GM18873 (cell line): Measurements from ENCODE around the gene MOB2.

ENCODE experiments used
- ATAC-seq: cut with Tn5 transposase; IDR thresholded peaks from one replicate; pipeline ENCODE4 v1.9.1; 2021; ENCODE audit warnings: mild to moderate bottlenecking, moderate library complexity, moderate number of reproducible peaks; ENCODE audit not compliant: unreplicated experiment, low FRiP score

The MOB2 gene

DNA sequence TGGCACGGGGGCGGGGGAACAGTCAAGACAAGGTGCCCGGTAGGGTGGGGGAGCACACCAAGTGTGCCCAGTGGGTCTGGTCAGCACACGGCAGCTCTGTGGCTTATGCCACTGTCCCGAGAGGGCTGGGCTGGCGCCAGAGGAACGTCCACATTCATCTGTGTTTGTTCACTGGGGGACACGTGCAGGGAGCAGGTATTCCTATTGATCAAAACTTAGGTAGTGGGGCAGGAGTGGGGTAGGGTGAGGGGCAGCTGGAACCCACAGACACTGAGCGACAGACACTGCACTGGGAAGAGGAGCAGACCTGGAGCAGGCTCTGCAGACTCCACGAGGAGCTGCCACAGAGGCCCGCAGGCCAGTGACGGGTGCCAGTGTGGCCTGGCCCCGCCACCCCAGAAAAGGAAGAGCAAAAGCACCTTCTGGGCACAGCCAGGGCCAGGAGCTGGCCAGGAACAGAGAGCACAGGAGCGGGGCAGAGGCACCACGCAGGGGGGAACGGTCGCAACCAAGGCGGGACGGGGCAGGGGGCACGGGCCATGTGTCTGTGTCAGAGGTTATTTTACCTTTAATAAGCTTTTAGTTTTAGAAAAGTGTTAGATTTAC is 2.1 kb upstream of the MOB2 start:
- ATAC-seq = no peak

DNA sequence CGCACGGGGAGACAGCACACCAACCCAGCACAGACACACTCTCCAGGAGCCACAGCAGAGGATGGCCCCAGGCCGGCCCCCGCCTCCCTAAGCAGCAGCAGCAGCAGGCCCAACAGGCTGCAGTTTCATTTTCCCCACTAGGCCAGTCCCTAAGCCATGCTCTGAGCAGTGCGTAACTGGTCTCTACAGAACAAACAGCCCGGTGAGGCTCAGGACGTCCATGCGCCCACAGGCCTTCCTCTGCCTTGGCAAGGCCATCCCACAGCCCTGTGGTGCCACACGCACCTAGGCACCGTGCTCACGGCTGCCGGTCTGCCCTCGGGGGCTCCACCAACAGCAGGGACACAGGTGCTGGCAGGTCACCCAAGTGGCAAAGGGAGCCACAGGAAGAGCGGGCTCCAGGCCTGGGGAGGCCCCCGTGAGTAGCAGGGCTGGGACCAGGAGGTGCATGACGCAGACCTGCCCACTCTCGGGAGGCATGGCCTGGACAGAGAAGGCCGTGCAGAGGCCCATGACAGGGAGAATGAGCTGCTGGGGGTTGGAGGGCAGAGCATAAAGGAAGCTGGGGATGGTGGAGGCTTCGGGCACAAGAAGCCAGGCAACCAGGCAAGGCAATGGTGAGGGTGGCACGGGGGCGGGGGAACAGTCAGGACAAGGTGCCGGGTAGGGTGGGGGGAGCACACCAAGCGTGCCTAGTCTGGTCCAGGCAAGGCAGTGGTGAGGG is 1.4 kb upstream of the MOB2 start:
- ATAC-seq = no peak

DNA sequence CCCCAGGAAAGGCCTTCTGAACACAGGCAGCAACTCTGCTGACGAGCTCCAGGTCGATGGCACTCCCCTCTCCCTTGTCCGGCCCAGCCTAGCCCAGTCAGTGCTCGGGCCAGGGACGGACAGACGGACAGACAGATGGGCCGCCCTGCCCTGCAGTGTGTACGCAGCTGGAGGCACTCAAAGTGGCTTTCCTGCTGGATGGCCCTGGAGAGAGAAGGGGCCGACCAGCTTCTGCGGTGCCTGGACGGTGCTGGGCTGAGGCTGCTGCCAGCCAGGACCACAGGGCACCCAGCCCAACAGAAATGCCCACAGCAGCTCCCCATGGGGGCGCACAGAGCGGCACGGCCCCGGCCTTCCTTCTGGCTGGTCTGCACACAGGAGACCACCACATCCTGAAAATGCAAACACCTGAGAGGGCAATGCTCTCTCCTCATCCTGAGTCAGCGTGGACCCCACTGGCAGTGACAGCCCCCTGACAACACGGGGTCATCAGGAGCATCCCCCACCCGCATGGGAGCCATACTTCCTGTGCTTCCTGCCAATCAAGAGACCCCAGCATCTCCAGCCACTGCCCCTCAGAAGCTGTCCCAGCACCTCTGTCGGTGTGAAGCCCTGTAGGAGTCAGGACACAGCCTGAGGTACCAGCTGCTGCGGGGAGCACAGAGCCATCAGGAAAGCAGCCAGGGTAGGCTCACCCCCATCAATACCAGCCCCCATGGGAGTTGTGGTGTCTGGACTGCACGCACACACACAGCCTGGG is 692 bp upstream of the MOB2 start:
- no peak for ATAC-seq

DNA sequence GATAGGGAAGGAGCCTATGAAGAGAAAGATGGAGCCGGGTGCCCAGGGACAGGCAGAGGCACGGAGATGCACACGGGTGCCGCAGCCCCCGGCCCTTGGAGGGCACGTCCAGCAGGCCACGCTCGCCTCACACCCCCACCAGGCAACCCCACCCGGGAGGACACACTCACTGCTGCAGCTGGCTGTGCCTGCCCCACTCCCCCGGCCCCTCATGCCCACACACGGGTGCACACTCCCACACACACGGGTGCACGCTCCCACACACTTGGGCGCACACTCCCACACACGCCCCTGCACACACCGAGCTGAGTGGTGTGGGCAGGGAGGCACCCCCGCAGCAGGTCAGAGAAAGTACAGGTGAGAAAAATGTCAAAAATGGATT is 1.1 kb downstream of the MOB2 start:
- no peak for ATAC-seq

DNA sequence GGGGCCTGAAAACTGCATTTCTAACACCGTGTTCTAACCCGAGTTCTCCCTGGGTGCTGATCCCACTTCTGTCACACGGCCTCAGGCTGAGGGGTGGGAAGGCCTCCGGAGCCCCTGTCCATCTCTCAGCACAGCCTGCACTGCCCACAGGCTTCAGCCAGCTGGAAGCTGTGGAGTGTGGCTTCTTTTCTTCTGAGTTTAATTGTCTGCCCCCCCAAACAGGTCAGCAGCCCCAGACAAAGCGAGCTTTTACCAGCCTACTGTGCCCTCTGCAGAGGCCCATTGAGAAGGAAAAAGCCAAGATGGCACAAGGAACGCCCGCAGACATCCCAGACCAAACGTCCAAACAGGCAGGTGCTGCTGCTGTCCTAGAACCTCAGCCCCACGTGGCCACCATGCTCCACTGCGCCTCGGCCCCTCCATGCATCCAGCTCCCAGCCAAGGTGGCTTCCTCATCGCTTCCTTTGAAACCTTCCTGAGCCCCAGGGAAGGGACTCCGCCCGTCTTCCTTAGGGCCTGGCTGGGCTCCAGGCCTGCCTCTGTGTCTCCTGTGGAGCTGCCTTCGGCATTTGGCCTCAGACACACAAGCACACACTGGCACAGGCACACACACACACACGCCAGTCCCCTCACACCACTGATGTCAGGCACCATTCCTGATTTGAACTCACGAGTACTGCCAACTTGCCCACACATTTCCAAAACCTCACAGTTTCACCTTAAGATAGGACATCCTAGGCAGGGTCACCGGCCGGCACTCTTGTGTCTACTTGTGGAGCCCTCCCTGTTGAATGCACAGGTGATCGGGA is 1.7 kb downstream of the MOB2 start:
- no peak for ATAC-seq

DNA sequence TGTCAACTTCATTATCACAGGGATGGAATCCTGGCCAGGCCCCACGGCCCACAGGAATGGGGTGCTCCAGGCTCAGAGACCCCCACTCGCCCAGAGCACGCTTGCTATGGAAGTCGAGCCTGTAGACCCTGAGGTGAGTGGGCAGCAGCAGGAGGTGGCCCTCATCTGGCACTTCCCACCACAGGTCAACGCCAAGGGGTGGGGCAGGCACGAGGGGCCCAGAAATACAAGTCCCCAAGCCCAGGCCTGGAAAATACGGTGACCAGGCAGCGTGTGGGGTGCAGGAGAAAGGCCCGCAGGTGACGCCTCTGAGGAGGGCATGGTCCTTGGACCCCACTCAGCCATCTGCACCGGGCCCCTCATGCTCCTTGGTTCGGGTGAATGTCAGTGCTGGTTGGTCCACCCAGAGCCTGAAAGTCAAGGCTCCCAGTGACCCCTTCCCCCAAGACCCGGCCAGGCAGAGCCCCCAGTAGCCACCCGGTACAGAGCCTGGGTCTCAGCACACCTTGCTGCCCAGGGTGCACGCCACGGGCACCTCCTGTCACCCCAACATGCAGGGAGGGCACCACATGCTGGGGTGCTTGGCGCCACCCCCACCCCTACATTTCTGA is 2.4 kb downstream of the MOB2 start:
- ATAC-seq = no peak

DNA sequence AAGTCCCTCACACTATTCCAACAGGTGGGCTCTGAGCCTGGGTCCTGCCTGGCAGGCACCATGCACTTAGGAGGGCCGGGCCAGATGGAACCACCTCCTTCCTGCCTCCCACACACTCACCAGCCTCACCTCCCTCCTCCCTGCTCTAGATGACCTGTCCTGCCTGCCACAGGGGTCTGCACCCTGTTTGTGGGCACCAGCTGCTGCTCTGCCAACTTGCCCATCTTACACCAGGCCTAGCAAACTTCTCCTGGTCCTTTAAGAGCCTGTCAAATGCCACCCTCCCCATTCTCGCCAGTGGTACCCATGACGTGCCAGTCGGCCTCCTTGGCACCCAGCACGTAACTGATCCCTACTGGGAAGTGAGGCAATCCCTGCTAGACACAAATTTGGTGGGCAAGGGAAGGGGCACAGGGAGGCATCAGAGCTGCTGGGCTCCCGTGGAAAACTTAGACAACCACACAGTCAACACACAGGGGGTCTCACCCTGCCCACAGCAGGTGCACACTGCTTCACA is 3.1 kb downstream of the MOB2 start:
- ATAC-seq = no peak

DNA sequence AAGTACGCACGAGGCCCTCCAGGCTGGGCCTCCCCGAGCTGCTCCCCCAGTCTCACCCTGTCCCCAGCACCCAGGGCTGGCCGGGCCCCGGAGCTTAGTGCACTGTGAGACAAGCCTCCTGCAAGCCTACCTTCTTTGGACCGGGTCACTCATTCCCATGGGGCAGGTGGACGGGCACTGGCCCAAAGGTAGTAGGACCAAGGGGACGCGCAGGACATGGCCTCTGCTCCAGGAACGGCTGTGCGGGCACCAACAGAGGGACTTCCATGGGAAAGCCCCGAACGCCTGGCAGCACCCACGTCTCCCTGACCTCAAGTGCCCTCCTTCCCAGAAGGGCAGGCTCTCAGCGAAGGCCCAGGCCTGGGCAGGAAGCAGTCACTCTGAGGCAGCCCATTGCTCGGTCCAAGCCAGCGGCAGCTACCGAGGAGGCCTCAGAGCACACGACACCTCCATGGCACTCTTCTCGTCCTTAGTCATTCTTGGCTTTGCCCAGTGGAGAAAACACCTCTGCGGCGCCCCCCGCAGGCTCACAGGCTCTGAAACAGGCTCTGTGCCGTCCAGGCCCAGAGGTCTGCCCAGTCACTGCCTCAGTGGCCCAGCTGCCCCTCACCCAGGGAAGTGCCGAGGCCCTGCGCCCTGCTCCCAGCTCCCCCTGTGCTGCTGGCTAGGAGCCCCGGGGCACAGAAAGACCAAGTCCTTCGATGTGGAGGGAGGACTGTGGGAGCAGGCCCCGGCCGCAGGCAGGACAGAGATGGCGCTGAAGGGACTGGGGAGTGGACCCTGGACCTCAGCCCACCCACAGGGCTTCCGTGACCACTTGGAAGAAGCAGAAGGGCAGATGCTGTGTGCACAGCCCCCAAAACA is 3.8 kb downstream of the MOB2 start:
- no peak for ATAC-seq

- no peak for ATAC-seq
Measured at GRCh38 chr11:1481861-1482441, 4.6 kb downstream of the MOB2 start.

GRCh38 chr11:1481483-1481825 is 5.1 kb downstream of the MOB2 start:
- no peak for ATAC-seq

DNA sequence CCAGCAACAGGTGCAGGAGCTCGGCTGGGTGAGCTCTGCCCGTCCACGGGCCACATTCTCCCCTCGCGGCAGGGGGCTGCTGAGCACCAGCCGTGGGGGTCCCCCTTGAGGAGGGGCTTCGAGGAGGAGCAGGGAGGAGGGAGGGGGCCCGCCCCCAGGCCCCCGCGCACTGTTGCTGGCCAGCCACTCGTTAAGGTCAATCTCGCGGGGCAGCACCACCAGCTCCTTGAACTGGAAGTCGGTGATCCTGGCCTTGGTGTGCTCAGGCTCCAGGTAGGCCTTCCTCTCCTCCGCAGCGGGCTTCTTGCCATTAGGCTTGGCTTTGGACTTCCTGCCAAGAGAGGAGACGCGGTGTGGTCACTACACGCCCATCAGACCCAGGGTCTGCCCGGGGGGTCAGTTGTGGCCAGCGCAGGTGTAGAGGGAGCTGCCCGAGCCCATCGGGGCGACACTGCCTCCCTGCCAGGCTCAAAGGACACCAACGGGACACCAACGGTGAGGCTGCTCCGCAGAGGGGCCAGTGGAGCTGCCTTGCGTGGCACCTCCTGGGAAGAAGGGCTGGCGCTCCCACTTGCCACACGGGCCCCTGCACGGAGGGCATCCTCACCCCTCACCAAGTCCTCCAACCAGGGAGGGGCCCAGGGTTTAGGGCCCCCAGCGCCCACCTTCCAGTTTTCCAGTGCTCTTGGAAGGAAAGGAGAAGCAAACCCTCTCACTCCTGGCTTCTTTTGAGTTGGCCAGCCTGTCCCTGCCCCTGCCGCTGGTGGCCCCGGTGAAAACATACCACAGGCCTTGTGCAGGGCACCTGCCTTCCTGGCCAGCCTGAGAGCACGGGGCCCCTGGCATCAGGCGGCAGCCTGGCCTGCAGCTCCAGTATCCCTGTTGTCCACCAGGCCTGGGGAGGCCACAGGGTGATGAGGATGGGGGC is 5.8 kb downstream of the MOB2 start:
- ATAC-seq = no peak

GRCh38 chr11:1480191-1480554 is 6.4 kb downstream of the MOB2 start:
- ATAC-seq = no peak

DNA sequence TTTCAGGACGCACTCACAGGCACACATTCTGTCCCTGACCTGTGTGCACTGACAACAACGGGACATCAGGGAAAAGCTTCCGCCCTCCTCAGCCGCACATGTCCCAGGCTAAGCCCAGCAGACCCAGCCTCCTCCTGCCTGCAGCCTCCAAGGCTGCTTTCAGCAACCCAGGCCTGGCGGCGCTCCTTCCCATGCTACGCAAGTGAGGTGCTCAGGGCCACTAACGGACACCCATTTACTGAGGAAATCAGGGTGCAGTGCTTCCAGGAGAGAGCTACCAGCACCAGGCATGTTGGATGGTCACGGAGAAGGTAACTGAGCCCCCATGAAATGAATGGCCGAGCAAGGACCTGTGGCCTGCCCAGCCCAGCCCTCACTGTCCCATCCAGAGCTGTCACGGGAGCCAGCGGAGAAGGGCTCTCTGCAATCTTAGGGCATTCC is 6.9 kb downstream of the MOB2 start:
- ATAC-seq = no peak

GRCh38 chr11:1479006-1479677 is 7.4 kb downstream of the MOB2 start:
- ATAC-seq = no peak

- ATAC-seq = no peak
Measured at GRCh38 chr11:1478544-1478943, 8.0 kb downstream of the MOB2 start.

DNA sequence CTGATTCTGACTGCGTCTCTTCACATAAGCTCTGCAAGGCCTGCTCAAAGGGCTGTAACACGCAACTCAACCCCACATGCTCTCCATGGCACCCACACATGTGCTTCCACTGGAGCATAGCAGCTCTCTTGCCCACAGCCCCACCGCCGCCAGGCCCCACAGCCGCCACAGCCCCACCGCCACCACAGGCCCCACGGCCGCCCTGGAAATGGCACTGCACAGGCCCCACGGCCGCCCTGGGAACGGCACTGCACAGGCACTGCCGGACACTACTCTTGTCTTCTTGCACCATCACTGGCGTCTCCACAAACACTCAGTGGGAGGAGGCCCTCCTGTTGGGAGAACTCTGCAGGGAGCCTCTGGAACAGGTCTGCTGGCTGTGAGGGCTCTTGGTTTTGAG is 8.6 kb downstream of the MOB2 start:
- ATAC-seq = no peak

- ATAC-seq = no peak
Measured at GRCh38 chr11:1476940-1477736, 9.4 kb downstream of the MOB2 start.
